GM21786 (cell line): ENCODE measurements around the gene FMNL2.

Experiments used
- ATAC-seq: cut with Tn5 transposase; IDR thresholded peaks from one replicate; pipeline ENCODE4 v1.9.1; 2021; ENCODE audit not compliant: unreplicated experiment

The FMNL2 gene

GRCh38 chr2:152682663-152683062 lies 347.7 kb downstream of the FMNL2 start:
- no peak for ATAC-seq

- no peak for ATAC-seq
Measured at GRCh38 chr2:152683400-152683799, 348.4 kb downstream of the FMNL2 start.

GRCh38 chr2:152686321-152686720 lies 351.3 kb downstream of the FMNL2 start:
- ATAC-seq: no peak

GRCh38 chr2:152693033-152693432 lies 358.1 kb downstream of the FMNL2 start:
- peak; percentile 92 for ATAC-seq

GRCh38 chr2:152694161-152694661 lies 359.2 kb downstream of the FMNL2 start:
- ATAC-seq: no peak

- no peak for ATAC-seq
Measured at GRCh38 chr2:152695763-152696162, 360.8 kb downstream of the FMNL2 start.

- no peak for ATAC-seq
Measured at GRCh38 chr2:152696476-152696875, 361.5 kb downstream of the FMNL2 start.
